HG02610 (cell line): ENCODE measurements around the gene WIPF3.

Experiments used
- ATAC-seq: cut with Tn5 transposase; IDR thresholded peaks from one replicate; pipeline ENCODE4 v1.9.1; 2021; ENCODE audit warnings: mild to moderate bottlenecking, moderate library complexity; ENCODE audit not compliant: unreplicated experiment

WIPF3 gene, protein sequence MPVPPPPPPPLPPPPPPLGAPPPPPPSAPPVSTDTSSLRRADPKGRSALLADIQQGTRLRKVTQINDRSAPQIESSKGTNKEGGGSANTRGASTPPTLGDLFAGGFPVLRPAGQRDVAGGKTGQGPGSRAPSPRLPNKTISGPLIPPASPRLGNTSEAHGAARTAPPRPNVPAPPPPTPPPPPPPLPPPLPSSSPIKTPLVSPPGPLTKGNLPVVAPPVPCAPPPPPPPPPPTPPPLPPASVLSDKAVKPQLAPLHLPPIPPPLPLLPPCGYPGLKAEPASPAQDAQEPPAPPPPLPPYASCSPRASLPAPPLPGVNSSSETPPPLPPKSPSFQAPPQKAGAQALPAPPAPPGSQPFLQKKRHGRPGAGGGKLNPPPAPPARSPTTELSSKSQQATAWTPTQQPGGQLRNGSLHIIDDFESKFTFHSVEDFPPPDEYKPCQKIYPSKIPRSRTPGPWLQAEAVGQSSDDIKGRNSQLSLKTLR

GRCh38 chr7:29806208-29806994 is at the start of gene WIPF3:
TSS of gene WIPF3 (plus strand) at chr7:29806508. CDS start at chr7:29834725, 28,217 bp downstream.
- no peak for ATAC-seq

GRCh38 chr7:29763266-29763665 is 43.0 kb upstream of the WIPF3 start:
- ATAC-seq: no peak

- no peak for ATAC-seq
Observed at GRCh38 chr7:29764227-29764626, 42.1 kb upstream of the WIPF3 start.

DNA sequence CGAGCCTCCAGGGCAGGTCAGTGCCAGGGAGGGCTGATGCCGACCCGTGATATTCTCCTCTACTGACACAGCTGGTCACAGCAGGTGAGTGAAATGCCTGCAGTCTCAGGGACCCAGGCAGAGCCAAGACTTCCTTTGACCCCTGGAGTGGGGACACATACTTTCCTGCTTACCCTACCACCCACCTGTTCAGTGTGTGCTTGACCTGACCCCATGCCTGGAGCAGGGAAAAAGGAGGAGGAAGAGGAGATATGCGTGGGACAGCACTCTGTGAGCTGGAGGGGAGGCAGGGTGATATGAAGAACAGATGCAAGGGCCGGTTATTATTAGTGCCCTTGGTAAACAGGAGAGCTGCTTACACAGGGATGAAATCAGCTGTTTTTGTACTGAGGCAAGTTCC is 40.8 kb upstream of the WIPF3 start:
- no peak for ATAC-seq

GRCh38 chr7:29770371-29770770 is 35.9 kb upstream of the WIPF3 start:
- ATAC-seq: no peak

- no peak for ATAC-seq
Observed at GRCh38 chr7:29771081-29771816, 35.1 kb upstream of the WIPF3 start.

GRCh38 chr7:29779017-29779416 is 27.3 kb upstream of the WIPF3 start:
- ATAC-seq: no peak

DNA sequence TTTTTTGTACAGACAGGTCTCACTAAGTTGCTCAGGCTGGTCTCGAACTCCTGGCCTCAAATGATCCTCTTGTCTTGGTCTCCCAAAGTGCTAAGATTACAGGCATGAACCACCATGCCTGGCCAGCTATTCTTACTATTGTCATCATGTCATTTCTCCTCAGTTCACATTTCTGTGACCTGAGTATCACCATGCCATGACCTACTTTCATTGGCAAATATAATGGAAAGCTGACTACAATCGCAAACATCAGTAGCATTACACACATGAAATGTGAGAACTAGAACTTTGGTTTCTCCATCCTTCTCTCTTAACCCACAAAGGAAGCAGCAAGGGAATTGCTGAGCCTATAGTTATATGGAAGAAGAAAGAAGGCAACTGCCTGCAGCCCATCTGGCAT is 26.0 kb upstream of the WIPF3 start:
- no peak for ATAC-seq

- no peak for ATAC-seq
Observed at GRCh38 chr7:29783671-29784070, 22.6 kb upstream of the WIPF3 start.

- no peak for ATAC-seq
Observed at GRCh38 chr7:29793507-29793906, 12.8 kb upstream of the WIPF3 start.

GRCh38 chr7:29794959-29795629 is 11.2 kb upstream of the WIPF3 start:
- ATAC-seq: no peak

GRCh38 chr7:29795696-29796580 is 10.4 kb upstream of the WIPF3 start:
- ATAC-seq: no peak

- ATAC-seq: no peak
Observed at GRCh38 chr7:29797112-29797944, 9.0 kb upstream of the WIPF3 start.

- ATAC-seq: no peak
Observed at GRCh38 chr7:29798422-29798821, 7.9 kb upstream of the WIPF3 start.

- ATAC-seq: no peak
Observed at GRCh38 chr7:29801929-29802328, 4.4 kb upstream of the WIPF3 start.

DNA sequence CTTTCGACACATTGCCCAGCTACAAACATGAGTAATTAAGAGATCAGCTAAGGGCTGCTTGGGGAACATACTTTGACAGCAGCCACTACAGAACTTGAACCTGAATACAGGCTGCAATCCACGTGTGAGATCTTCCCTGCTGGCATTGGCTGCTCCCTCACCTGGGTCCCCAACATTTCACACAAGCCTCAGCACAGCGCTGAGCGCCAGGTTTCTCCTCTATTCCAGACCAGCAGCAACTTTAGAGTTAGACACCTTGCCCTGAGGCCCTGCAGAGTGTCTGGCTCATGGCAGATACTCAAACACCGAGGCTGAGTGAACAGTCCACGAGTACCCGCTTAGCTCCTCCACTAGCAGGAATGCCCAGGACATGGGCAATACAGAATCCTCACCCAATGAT is 1.3 kb upstream of the WIPF3 start:
- no peak for ATAC-seq

GRCh38 chr7:29805886-29806207 is 461 bp upstream of the WIPF3 start:
- no peak for ATAC-seq

GRCh38 chr7:29806995-29807841 is 910 bp downstream of the WIPF3 start:
- no peak for ATAC-seq
